GM21447 (cell line): ENCODE data around the gene SLC29A4.
"Not testable (repeated sequence)": the region's sequence is repeated elsewhere in the genome, so short reads cannot be mapped to it uniquely, and the experiment has no call there.

Experiments
- ATAC-seq: cut with Tn5 transposase; IDR thresholded peaks from one replicate; pipeline ENCODE4 v1.9.1; 2021; ENCODE audit not compliant: unreplicated experiment

SLC29A4 gene

DNA sequence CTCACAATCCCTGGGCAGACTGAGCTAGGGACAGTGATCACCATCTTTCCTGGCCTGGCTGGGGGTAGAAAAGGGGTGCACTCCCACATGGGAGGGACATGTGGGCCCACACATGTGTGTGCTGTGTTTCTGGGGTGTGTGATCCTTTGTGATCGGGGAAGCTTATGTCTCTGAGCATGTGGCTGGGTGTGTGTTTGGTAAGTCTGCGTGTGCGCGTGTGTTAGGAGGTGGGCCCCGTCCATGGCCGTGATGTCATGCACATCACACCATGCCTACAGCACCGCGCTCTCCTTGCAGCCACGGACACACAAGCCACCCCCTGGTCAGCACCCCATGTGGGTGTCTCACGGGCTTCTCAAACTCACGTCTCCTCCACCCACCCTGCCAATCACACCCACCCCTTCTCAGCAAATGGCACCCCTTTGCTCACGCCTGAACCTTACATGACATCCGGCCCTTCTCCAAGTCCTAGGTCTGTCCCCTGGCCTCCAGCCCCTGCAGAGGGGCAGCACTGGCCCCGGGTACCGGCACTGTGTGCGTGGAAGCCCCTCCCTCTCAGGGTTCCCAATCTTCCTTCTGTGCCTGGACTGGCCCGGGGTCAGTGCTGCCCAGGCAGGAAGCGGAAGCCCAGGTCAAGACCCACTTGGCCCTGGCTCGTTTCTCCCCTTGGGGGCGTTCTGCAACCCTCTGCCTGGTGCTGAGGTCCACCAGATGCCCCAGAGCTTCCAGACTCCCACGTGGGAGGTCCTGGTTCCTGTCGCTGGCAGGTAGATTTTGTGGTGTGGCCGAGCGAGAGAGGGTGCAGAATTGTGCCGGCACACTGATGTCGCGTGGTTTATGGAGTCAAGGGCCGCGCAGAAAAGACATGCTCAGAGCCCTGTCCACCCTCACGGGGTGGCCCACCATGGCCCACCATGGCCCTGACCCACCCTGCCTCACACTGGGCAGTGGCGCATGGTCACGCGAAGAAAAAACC is 12.6 kb downstream of the SLC29A4 start:
- no peak for ATAC-seq

DNA sequence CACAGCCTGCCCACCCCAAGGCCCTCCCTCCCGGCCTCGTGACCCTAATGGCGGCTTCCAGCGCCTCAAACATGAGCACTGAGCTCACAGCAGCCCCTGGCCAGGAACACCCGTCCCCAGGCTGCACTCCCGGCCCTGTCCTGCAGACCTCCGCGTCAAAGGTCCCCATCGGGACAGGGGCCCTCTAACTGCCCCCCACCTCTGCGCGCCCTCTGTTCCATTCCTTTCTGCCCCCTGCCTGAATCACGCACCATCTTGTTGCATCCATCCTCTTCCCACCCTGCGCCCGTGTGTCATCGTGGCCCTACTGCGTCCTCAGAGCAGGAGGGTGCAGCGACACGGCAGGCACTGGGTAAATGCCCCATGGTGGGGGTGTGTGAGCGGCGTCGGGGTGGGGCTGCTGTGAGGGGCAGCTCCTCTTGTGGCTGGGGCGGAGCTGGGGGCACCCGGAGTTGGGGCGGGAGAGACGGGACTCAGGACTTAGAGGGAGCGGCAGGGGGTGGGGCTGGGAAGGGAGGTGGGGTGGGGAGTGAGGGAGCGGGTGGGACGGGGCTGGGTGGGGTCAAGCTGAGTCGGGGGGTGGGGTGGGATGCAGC is 13.4 kb downstream of the SLC29A4 start:
- no peak for ATAC-seq

DNA sequence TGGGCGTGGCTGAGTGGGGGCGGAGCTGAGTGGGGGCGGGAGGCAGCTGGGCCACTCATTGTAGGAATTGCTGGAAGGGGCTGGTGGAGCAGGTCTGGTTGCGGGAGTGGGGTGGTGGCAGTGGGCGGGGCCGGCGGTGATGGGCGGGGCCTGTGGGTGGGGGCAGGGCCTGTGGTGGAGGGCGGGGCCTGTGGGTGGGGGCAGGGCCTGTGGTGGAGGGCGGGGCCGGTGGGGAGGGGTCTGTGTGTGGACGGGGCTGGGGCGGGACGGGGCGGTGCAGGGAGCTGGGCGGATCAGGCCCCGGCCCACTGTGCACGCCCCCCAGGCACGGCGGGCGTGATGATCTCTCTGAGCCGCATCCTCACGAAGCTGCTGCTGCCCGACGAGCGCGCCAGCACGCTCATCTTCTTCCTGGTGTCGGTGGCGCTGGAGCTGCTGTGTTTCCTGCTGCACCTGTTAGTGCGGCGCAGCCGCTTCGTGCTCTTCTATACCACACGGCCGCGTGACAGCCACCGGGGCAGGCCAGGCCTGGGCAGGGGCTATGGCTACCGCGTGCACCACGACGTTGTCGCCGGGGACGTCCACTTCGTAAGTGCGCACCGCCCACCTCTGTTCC is 14.0 kb downstream of the SLC29A4 start:
- peak; percentile 67 for ATAC-seq

DNA sequence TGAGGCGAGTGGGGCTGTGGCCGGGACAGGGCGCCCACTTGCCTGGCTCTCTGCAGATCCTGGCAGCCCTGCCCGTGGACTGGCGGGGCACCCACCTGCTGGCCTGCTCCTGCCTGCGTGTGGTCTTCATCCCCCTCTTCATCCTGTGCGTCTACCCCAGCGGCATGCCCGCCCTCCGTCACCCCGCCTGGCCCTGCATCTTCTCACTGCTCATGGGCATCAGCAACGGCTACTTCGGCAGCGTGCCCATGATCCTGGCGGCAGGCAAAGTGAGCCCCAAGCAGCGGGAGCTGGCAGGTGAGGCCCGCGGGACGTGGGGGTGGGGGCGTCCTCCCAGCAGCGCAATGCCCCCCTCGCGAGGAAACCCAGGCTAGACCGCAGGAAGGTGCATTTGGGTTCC is 17.6 kb downstream of the SLC29A4 start:
- ATAC-seq = no peak

DNA sequence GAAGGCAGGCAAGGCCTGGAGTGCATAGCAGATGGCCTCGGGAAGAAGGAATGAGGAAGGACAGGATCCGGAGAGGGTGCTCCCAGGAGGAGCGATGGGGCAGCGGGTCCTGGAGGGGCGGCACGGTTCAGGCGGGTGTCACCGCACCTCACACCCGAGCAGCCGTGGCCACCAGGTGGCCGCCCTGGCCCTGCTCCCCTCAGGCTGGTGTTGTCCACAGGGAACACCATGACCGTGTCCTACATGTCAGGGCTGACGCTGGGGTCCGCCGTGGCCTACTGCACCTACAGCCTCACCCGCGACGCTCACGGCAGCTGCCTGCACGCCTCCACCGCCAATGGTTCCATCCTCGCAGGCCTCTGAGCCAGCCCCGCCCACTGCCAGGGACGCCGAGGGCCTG is 19.8 kb downstream of the SLC29A4 start:
- ATAC-seq = no peak

DNA sequence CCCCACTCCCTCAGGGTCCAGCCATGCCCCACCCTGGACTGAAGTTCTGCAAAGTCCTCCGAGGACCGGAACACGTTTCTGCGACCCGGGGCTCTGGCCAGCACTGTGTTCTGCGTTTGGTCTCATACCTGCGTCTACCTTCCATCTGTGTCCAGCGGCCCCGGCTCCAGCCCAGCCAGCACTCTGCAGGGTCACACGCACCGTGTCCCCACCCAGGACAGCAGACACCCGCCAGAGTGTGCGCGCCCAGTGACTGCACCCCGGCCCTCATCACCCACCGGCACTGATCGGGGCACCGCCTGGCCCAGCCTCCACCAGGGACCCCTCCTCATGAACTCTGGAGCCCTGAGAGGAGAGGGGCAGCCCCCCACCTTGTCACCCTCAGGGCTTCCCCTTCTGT is 20.3 kb downstream of the SLC29A4 start:
- ATAC-seq = no peak

DNA sequence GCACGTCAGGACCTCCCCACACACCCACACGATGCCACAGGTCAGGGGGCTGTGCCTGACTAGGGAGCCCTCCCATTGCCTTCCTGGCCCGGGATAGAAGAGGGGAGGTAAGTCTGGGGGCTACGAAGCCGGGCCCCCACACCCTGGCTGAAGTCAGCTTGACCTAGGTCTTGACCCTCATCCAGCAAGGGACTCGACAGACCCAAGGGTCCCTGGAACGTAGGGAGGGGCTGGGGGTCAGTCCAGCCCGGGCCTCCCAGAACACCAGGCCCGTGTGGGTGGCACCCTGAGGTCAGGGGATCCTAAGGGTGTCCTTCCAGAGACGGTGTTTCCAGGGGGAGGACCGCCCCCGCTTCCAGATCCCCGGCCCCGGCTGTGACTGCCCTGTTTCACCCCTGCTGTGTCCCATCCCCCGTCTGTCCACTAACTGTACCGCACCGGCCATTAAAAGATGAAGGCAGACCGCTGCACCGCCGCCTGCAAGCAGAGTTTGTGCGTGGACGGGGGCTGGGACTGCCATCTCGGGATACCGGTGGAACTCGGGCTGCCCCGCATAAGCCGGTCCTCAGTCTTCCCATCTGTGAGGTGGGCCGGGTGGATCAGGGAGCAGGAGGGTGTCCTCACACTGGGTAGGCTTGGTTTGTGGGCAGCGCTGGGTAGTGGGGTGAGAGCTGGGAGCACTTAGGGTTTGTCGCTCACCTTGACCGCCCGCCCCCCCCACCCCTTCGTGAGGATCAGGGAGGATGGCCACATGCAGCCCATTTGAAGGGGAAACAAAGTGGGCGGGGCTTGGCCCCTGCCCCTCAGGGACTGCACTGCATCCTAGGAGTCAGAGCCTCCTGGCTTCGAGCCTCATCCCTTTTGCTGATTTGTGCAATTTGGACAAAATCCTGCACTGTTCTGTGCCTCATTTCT is 21.1 kb downstream of the SLC29A4 start:
- ATAC-seq = no peak

DNA sequence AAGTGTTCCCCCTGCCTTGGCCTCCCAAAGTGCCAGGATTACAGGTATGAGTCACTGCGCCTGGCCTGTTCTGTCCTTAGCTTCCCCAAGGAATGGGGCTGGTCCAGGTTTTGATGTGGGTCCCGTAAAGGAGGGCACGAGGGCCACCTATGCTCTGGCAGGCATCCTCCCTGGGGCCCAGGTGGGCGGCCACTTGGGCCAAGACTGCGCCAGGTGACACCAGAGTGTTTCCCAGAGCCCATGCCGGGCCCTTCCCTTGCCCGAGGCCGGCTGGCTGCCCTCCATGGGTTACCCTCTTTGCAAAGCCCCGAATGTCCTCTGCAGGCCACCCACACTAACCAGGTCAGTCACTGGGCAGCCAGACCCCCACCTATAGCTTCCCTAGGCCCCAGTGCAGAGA is 22.3 kb downstream of the SLC29A4 start:
- not testable (repeated sequence) for ATAC-seq

DNA sequence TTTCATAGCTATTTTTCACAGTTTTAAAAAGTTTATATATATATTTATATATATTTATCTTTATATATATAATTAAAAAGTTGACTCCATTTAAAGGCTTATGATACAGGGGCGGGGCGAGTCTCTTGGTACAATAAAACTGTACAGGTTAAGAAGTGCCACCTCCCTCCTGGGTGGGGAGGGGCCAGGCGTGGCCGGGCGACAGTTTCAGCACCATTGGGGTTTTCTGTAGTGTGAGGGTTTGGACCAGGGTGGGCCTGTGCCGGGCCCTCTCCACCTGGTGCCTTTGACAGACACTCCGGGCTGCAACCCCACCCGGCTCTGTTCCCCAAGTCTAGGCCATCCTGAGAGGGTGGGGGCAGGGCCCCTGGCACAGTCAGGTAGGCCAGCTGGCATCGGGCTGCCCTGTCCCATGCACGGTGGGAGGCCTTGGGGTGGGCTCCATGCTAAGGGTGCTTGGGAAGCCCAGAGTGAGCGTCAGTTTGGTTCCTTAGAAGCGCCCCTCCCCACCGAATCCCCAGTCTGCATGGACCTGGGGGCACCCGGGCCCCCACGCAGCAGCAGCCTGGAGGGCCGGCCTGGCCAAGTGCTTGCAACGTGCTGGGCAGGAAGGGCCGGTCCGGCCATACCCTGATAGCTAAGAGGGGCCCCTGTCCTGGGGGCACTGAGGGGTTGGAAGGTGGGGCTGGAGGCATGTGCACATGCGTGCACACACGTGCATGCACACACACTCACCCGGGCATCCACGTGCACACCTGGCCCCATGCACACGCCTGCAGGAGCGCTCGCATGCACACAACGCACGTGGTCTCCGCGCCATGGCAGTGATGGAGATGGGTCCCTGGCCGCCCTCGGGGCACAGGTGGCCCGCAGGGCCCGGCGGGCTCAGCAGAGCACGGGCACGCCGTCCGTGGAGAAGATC is 24.7 kb downstream of the SLC29A4 start:
- not testable (repeated sequence) for ATAC-seq

DNA sequence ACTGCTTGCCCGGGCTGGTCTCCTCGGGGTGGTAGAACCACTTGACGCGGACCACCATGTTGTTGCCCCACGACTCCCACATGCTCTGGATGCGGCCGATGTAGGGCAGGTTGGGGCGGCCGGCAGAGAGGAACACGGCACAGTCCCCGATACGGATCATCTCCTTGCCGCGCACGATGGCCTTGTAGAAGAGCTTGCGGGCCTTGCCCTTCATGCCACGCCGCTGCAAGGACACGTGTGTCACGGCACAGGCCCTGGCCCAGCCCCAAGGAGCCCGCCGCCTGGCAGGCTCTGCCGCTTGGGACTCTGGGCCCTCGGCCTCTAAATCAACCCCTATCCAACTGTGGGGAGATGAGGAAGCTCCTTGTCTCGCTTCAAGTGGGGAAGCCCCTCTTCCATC is 26.4 kb downstream of the SLC29A4 start:
- ATAC-seq = no peak

DNA sequence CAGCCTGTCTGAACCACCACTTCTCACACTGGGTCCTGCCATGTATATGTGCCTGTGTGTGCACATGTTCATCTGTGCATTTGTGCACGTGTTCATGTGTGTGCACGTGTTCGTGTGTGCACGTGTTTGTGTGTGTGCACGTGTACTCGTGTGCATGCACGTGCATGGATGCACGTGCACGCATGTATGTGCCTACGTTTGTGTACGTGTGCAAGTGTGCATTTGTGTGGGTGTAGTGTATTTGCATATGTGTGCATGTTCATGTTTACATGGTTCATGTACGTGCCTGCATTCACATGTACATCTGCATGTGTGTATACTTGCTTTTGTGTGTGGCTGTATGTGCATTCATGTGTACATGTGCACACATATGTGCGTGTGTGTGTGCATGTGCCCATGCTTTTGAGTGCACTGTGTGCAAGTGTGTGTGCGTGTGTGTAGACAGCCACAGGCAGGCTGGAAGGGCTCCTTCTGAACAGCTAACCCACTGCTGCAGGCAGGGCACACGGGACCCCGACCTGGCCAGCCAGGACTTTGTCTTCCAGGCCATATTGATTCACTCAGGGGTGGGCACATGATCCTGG is 28.2 kb downstream of the SLC29A4 start:
- ATAC-seq = no peak

DNA sequence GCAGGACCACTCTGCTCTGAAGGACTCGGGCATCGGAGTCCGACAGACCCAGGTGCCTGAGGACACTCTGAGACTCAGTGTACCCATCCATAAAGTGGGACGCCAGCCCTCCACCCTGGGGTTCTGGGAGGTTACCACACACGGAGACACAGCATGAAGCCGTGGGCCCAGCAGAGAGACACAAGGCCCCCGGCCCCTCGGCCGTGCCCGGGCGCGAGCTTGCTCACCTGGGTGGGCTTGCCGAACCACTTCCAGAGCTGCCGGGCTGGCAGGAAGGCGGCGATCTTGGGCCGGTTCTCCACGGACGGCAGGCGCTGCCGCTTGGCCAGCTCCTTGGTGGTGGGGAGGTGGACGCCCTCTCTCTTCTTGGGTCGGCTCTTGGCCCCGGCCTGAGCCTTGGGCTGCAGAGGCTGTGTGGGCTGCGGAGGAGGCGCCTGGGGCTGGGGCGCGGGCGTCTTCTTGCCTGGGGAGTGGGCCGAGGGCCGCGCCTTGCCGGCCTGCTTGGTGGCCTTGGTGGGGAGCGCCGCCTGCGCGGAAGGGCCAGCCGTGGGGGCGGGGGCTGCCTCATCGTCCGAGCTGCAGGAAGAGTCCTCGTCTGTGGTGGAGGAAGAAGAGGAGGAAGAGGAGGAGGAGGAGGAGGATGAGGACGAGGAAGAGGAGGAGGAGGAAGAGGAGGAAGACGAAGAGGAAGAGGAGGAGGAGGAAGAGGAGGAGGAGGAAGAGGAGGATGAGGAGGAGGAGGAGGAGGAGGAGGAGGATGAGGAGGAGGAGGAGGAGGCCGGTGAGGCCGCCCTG is 29.7 kb downstream of the SLC29A4 start:
- not testable (repeated sequence) for ATAC-seq

DNA sequence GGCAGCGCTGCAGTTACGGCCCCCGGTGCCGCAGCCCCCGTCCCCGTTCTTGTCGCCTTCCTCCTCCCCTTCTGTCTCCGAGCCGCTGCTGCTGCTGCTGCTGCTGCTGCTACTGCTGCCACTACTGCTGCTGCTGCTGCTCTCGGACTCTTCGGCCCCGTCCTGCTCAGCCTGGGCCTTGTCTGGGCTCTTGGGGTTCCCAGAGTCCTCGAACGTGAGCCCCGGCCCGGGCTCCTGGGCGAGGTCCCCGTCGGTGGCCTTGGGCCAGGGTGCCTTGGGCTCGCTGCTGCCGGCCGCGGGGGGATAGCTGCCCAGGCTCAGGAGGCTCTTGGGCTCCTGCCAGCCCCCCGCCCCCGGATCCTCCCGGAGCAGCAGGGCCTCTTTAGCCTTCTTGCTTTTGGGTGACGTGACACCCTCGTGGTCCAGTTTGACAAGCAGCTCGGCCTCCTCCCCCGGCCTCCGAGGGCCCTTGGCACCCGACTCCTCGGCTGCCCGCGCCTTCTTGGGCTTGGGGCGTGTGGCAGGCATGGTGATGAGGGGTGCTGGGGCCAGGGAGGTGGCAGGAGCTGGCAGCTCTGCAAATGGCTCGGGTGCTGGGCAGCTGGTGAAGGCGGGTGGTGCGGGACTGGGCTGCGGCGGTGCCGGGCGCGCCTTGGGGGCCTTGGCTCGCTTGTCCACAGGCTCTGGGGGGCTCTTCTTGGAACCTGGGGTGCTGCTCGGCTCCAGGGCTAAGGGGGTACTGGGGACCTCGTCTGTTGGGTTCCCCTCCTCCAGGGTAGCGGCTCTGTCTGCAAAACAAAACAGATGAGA is 30.5 kb downstream of the SLC29A4 start:
- not testable (repeated sequence) for ATAC-seq

DNA sequence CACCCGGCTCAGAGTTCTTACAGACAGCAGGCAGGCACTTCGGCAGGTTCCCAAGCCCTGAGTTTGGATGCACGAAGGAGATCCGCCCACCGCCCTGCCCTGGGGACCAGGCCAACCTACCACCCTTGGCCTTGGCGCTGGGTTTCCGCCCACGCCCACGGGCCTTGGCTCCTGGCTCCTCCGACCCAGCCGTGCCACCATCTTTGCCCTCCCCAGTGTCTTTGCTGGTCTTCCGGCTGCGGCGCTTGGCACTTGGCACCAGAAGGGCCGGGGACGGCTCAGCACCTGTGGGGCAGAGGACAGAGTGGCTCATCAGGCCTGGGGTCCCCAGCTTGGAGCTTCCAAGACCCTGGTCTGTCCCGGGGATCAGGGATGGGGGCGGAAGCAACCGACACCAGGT is 32.1 kb downstream of the SLC29A4 start:
- no peak for ATAC-seq

DNA sequence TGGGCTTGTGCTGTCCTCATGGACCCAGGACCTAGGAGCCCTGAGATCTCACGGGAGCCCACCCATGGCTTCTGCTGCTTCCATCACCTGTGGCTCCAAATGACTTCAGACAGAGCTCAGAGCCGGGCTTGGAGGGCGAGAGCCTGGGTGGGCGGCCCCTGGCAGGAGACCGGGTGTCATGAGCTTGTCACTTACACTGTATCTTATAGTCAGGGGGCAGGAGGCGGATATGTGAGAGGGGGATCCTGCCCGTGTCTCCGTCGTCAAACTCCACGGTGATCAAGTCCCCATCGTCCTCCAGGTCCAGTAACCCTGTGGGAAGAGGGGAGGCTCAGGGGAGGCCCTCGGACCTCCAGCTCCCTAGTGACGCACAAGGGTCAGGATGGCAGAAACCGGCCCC is 33.0 kb downstream of the SLC29A4 start:
- ATAC-seq = no peak

DNA sequence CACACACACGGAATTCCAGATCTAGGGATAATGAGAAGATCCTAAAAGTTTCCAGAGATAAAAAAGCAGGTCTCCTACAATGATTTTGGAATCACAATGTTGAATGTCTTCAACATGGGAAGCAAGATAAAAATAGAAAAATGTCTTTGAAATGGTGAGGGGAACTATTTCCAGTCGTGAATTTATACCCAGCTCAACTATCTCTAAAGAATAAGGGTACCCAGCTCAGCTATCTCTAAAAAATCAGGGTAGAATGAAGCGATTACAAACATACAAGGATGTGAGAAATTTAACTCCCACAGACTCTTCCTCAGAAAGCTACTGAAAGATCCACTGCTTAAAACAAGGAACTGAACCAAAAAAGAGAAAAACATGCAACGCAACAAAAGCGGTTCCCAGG is 35.9 kb downstream of the SLC29A4 start:
- not testable (repeated sequence) for ATAC-seq

DNA sequence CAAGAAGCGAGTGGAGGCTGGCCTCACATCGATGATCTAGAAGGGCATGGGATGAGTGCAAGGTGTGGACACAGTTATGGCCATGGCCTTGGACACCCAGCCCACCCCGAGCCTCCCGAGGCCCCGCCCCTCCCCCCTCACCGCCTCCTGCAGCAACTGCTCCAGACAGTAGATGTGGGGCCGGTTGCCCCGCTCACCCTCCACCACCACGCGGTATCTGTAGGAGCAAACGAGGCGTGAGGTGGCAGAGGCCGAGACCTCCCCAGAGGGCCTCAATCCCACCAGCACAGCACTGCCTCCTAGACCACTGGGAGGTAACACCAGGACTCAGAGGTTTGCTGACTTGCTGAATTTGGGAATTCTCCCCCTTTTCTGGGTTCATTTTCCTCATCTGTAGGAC is 37.6 kb downstream of the SLC29A4 start:
- ATAC-seq = no peak
